Stimulated activated CD4-positive, alpha-beta T cell treated with anti-CD3 and anti-CD28 coated beads, Interleukin-4, amount 100 ng/mL, for 4 hours (primary cell): ENCODE data around the gene CD82.
"Not testable (repeated sequence)": the region's sequence is repeated elsewhere in the genome, so short reads cannot be mapped to it uniquely, and the experiment has no call there.

Source experiments
- DNase-seq, 2 experiments: peaks; one replicate each; pipeline ENCODE4 v3.0.0-alpha.2; 2020

Gene CD82

DNA sequence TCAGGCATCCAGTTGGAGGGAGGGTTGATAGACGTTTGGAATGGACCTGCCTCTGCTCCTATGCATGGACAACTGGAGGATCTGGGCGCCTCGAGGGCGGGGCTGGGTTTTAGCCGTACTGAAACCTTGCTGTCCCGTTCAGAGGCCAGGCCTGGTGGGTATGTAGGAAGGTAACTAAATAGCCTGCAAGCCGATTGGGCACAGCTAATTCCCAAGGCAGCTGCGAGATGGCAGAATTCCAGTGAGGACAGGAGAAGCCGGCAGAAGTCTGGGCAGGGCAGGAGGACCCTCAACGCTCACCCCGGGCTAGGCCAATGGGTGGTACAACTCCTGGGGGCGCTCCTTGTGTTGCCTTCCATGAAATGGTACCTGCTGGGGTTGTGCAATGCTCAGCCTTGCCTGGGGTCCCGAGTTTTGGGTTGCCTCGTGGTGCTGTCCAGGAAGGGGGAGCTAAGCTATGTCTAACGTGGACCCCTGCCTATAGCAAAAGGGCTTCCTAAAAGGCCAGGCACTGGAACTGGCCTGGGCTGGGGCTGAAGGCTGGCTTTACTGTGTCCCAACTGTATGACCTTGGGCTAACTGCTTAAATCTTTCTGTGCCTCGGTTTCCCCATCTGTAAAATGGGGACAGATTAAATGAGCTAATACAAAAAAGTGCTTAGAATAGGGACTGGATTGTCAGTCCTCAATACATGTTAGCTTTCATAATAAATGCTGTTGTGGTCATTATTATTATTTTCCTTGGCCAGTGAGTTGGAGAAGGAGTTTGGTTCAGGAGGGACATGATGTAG lies 30.1 kb upstream of the CD82 start:
- no peak for DNase-seq

GRCh38 chr11:44536788-44537516 lies 28.5 kb upstream of the CD82 start:
- DNase-seq: no peak

- no peak for DNase-seq
Observed at GRCh38 chr11:44537679-44538078, 27.8 kb upstream of the CD82 start.

GRCh38 chr11:44538375-44539054 lies 26.9 kb upstream of the CD82 start:
- DNase-seq: peak; percentile 55 to 67

GRCh38 chr11:44539971-44540370 lies 25.5 kb upstream of the CD82 start:
- DNase-seq: no peak

DNA sequence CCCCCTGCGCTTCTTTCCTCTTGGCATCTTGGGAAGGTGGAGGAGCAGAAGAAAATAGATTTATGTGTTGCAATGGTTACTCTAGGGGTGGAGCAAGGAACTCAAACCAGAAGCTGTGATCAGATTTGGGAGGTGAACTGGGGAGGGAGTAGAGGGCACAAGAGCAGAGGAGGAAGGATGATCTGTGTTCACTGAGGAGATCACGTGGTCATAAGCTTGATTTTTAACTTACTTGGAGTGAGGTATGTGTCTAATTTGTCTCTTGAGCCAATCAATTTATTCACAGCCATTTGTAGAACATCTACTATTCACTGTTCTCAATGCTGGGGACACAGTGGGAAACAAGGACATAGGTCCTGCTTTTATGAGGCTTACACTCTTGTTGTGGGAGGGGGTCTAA lies 24.8 kb upstream of the CD82 start:
- DNase-seq: no peak

GRCh38 chr11:44542372-44542771 lies 23.1 kb upstream of the CD82 start:
- no peak for DNase-seq

DNA sequence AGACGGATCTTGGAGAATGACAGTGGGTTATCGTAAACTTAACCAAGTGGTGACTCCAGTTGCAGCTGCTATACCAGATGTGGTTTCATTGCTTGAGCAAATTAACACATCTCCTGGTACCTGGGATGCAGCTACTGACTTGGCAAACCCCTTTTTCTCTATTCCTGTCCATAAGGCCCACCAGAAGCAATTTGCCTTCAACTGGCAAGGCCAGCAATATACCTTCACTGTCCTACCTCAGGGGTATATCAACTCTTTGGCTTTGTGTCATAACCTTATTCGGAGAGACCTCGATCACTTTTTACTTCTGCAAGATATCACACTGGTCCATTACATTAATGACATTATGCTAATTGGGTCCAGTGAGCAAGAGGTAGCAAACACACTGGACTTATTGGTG lies 18.5 kb upstream of the CD82 start:
- DNase-seq: not testable (repeated sequence)

GRCh38 chr11:44547534-44547933 lies 17.9 kb upstream of the CD82 start:
- DNase-seq: not testable (repeated sequence)

- DNase-seq: no peak
Observed at GRCh38 chr11:44548032-44548695, 17.3 kb upstream of the CD82 start.

DNA sequence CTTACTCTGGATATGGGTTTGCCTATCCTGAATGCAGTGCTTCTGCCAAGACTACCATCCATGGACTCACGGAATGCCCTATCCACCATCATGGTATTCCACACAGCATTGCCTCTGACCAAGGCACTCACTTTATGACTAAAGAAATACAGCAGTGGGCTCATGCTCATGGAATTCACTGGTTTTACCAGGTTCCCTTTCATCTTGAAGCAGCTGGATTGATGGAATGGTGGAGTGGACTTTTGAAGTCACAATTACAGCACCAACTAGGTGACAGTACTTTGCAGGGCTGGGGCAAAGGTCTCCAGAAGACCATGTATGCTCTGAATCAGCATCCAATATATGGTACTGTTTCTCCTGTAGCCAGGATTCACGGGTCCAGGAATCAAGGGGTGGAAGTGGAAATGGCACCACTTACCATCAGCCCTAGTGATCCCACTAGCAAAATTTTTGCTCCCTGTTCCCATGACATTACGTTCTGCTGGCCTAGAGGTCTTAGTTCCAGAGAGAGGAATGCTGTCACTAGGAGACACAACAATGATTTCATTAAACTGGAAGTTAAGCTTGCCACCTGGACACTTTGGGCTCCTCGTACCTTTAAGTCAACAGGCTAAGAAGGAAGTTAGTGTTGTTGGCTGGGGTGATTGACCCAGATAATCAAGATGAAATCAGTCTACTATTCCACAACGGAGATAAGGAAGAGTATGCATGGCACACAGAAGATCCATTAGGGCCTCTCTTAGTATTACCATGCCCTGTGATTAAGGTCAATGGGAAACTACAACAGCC lies 16.3 kb upstream of the CD82 start:
- DNase-seq: not testable (repeated sequence)

DNA sequence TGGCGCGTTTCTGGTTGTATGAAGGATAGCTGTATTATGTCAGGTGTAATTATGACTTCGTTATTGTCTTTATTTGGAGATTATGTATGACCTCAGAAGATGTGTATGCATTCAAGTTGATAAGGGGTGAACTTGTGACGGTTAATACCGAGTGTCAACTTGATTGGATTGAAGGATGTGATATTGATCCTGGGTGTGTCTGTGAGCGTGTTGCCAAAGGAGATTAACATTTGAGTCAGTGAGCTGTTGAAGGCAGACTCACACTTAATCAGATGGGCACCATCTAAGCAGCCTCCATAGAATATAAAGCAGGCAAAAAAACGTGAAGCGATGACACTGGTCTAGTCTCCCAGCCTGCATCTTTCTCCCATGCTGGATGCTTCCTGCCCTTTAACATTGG lies 15.3 kb upstream of the CD82 start:
- no peak for DNase-seq

GRCh38 chr11:44551456-44552139 lies 13.9 kb upstream of the CD82 start:
- no peak for DNase-seq

GRCh38 chr11:44555031-44555800 lies 10.2 kb upstream of the CD82 start:
- DNase-seq: no peak

- DNase-seq: peak; percentile 61 to 64
Observed at GRCh38 chr11:44556735-44557409, 8.6 kb upstream of the CD82 start.

DNA sequence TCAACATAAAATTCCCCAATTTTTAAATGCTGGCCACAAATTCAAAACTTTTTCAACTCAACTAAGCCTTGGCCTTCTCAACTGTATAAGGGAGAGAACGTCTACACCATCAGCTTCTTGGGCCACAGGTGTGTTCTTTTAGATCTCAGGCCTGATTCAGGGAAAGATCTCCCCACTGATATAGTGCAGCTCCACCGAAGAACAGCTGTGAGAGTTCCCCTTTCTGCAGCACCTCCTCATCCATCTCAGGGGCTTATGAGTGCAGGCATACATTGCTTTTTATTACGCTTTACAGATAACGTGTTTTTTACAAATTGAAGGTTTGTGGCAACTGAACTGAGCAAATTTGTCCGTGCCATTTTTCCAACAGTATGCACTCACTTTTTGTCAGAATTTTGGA lies 8.0 kb upstream of the CD82 start:
- no peak for DNase-seq

DNA sequence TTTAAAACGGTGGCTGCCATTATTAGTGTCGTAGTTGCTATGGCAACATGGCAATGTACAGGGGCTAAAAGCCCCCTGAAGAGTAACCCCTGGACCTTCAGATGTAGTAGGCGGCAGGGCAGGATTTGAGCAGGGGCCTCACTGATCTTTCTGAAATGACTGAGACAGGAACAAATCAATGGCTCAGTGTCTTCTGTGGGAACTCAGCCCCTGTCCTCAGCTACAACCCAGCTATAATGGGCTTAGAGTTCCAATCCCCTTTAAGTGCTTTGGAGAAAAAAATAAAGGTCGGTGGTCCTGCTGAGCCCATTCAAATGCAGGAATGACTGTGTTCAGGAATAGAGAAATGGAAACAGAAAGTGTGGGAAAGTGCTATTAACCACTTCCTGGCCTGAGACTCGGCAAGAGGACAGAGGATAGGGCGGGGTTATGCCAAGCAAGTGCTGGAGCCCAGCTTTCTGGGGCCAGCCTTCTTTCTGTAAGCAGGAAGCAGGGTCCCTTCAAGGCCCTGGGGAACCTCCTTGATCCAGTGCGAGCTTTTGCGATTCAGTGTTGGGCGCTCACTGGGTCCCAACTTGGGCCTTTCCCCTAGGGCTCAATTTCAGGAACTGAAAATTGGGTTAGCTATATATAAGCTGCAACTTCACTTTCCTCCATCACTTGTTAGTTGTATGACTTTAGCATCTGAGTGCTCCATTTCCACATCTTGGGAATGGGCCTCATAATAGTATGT lies 6.1 kb upstream of the CD82 start:
- no peak for DNase-seq

DNA sequence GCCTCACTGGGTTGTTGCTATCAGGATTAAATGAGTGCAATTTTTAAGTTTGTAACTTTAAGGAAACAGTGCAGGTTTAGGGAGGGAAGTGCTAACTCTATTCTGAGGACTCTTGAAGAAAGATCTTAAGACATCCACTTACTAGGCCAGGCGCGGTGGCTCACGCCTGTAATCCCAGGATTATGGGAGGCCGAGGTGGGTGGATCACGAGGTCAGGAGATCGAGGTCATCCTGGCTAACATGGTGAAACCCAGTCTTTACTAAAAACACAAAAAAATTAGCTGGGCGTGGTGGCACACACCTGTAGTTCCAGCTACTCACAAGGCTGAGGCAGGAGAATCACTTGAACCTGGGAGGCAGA lies 5.5 kb upstream of the CD82 start:
- not testable (repeated sequence) for DNase-seq

- no peak for DNase-seq
Observed at GRCh38 chr11:44561275-44561805, 4.1 kb upstream of the CD82 start.
